Naive thymus-derived CD8-positive, alpha-beta T cell (primary cell): ENCODE results near the gene F11R. TPM values are rescaled to one million over a fixed set of nuclear protein-coding genes. Genes with fewer than 3 reads are reported as not detected.

Experiments
- ATAC-seq, 2 donors: fragments of 150-1000 bp; cut with Tn5 transposase in 1 of 2; sonication (Bioruptor Pico), chemical (Tn5 transposase) in 1 of 2; 1 replicate in 1 of 2; 2 replicates in 1 of 2; pipeline ENCODE4 v1.10.0; 2021; ENCODE audit warnings: mild to moderate bottlenecking in 2 of 2, moderate library complexity in 2 of 2
- POLR2A ChIA-PET: fragments of 350-600 bp; sonication (Branson Sonifier 250); formaldehyde crosslinking; loops from one replicate; lab custom pipeline; 2021; ENCODE audit warnings: antibody characterized with exemption; lab: Charles Lee
- DNase-seq, 10 donors: peaks; one replicate each; pipeline versions ENCODE4 v3.0.0 to v3.0.0-alpha.2; 2020 to 2022
- H3K27ac Mint-ChIP-seq, 10 donors: one replicate each; pipeline ENCODE4 v1.8.0; 2020 to 2022; ENCODE audit warnings: mild to moderate bottlenecking in 10 of 10, mixed read lengths in 10 of 10, moderate library complexity in 4 of 10, inconsistent platforms in 1 of 10
- H3K27me3 Mint-ChIP-seq, 5 donors: one replicate each; pipeline ENCODE4 v1.8.0; 2021 to 2022; ENCODE audit warnings: mixed read lengths in 5 of 5
- H3K36me3 Mint-ChIP-seq, 3 donors: one replicate each; pipeline ENCODE4 v1.8.0; 2020 to 2022; ENCODE audit warnings: mixed read lengths in 3 of 3, mild to moderate bottlenecking in 2 of 3, inconsistent platforms in 1 of 3
- H3K4me1 Mint-ChIP-seq, 4 donors: one replicate each; pipeline ENCODE4 v1.8.0; 2021 to 2022; ENCODE audit warnings: mixed read lengths in 4 of 4
- H3K4me3 Mint-ChIP-seq, 10 donors: one replicate each; pipeline ENCODE4 v1.8.0; 2020 to 2022; ENCODE audit warnings: mild to moderate bottlenecking in 10 of 10, mixed read lengths in 10 of 10, moderate library complexity in 6 of 10, inconsistent platforms in 1 of 10
- H3K9me3 Mint-ChIP-seq, 9 donors: one replicate each; pipeline ENCODE4 v1.8.0; 2020 to 2022; ENCODE audit warnings: mixed read lengths in 9 of 9, mild to moderate bottlenecking in 3 of 9, inconsistent platforms in 1 of 9, moderate library complexity in 1 of 9
- polyA plus RNA-seq, 3 donors: library from polyadenylated mRNA; unstranded; fragments of 300-500 nt; fragmentation: Illumina TruSeq; gene quantifications; one replicate each; pipeline ENCODE4 v1.2.3, GENCODE V29; 2021
- total RNA-seq, 8 experiments: library from RNA in 2 of 8; stranded (reverse) in 2 of 8; gene quantifications; one replicate each; pipeline ENCODE4 v1.2.3 and lab custom pipeline; 2021 to 2026

Gene F11R
- total and polyA plus RNA-seq, 5 experiments from 2014 or later, result 6.7 to 16.4 (median 9.0) TPM

DNA sequence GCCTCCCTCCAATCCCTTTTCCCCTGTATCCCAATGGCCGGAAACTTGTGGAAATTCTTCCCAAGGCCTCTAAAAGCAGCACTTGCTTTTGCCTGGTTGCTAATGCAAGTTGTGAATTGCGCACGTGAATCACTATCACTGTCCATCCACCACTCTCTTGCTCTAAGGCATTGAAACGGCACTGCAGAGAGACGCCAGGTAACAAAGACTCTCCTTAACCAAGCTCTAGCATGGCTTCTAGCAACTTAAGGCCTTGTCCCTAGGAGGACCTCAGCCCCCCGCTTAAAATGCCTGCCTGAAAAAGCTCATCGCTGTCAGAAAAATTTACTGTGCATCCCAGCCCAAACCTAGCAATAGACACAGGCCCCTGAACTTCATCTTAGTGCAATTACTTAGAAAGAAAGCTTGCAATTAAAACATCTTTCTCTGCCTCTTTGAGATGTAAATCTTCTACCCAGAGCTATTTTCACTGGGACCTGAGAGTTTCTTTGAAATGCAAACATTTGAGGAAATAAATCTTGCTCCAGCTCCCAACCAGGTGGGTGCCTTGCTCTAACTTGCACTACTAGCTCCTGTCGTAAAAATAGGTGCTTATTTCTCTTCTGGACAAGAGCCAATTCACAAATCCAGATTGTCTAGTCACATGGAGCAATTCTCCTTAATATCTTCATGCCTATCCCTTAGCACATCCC lies 33.4 kb downstream of the F11R start:
- Mint-ChIP-seq H3K36me3 (no peaks in the 10 kb centered on the region), H3K4me3 (no peak overlapping the region), H3K4me1 (peaks cover 0 to 7% (median 4%) of the 10 kb centered on the region in 4 donors), H3K27me3 (peaks cover 1 to 7% (median 5%) of the 10 kb centered on the region in 5 donors), H3K27ac (peak overlapping the region in 1 of 10 donors; percentile 20), H3K9me3 (no peaks in the 10 kb centered on the region)
- DNase-seq (no peak), ATAC-seq (no peak)
- POLR2A ChIA-PET, result no interaction called here

DNA sequence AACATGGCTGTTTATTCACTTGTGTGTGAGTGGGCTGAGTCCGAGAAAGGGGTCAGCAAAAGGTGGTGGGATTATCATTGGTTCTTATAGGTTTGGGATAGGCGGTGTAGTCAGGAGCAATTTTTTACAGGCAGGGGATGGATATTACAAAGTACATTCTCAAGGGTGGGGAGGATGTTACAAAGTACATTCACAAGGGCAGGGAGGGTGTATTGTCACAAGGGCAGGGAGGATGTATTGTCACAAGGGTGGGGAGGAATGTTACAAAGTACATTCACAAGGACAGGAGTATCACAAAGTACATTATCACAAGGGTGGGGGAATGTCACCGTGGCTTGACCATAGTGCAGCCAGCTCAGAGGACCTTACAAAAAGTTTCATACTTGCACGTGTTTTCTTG lies 35.2 kb downstream of the F11R start:
- no peaks in the 10 kb centered on the region for H3K36me3 Mint-ChIP-seq

DNA sequence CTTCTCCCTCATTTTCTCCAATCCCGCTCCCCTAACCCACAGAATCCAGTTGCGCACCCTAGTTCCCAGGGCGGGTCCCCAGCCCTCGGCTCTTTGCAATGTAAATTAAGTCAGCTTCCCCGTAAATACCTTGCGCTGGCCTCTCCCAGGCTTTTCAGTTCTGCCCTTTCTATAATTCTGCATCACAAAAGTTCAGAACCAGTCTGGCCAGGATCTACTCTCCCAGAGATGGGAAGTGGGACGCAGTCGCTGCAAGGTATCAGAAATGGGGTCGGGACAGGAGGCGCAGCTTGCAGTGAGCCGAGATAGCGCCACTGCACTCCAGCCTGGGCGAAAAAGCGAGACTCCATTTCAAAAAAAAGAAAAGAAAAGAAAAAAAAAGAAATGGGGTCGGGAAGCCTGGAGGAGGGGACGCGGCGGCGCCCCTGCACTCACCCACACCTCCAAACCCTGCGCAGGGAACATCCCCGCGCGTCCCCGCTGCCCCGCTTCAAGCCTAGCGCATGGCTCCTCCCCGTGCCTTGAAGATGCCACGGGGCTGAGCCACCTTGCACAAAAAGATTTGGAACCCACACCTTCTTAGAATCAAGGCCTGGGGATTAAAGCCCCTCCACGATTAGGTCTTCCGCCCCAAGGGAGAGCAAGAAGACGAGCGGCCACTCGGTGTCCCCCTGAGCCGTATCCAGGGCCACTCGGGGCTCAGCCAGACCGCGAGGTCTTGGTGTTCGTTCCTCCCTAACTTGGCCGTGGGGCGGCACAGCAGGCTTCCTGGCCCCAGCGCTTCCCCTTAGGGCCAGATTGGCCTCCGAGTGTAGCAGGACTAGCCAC lies 39.2 kb downstream of the F11R start:
- Mint-ChIP-seq H3K9me3 (no peaks in the 10 kb centered on the region), H3K27ac (peak overlapping the region in 1 of 10 donors; percentile 93), H3K36me3 (no peaks in the 10 kb centered on the region), H3K4me1 (peaks cover 5 to 12% (median 12%) of the 10 kb centered on the region in 4 donors), H3K27me3 (peaks cover 18 to 35% (median 26%) of the 10 kb centered on the region in 5 donors), H3K4me3 (peak overlapping the region; percentile 50 to 78 (median 66))
- POLR2A ChIA-PET, result interaction anchor here (0.8 kb wide), 1 partner anchor 64 kb away, joined by 3 read pairs; no protein-coding TSS in a partner anchor
- DNase-seq (peak in 4 of 10 donors; percentile 2 to 21 (median 11)), ATAC-seq (peak; percentile 87 to 93)

More for the DNA sequence above, 35.2 kb downstream of the F11R start:
- Mint-ChIP-seq H3K4me3 (no peak overlapping the region), H3K4me1 (peaks cover 7 to 19% (median 15%) of the 10 kb centered on the region in 4 donors), H3K9me3 (no peaks in the 10 kb centered on the region), H3K27ac (peak overlapping the region in 3 of 10 donors; percentile 1 to 60 (median 42)), H3K27me3 (peaks cover 13 to 24% (median 20%) of the 10 kb centered on the region in 5 donors)
- ATAC-seq (no peak), DNase-seq (no peak)
- POLR2A ChIA-PET, result interaction anchor here (0.7 kb wide), 1 partner anchor 14 kb away, joined by 6 read pairs; no protein-coding TSS in a partner anchor

DNA sequence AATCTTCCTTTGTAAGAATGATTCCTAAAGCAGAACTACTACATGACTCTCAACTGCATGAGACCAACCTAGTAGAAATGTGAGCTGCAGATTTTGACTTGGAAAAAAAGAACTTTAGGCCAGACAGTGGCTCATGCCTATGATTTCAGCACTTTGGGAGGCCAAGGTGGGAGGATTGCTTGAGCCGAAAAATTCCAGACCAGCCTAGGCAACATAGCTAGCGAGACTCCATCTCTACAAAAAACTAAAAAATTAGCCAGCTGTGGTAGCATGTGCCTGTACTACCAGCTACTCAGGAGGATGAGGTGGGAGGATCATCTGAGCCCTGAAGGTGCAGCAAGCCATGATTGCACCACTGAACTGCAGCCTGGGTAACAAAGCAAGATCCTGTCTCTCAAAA lies 41.7 kb downstream of the F11R start:
- ATAC-seq, result no peak
- no peak overlapping the region for H3K4me3 Mint-ChIP-seq
- H3K9me3 Mint-ChIP-seq, result no peaks in the 10 kb centered on the region
- POLR2A ChIA-PET, result no interaction called here
- peaks cover 18 to 41% (median 33%) of the 10 kb centered on the region in 5 donors for H3K27me3 Mint-ChIP-seq
- no peaks in the 10 kb centered on the region for H3K36me3 Mint-ChIP-seq
- no peak overlapping the region for H3K27ac Mint-ChIP-seq
- H3K4me1 Mint-ChIP-seq, result peaks cover 5 to 12% (median 12%) of the 10 kb centered on the region in 4 donors
- DNase-seq, result no peak

DNA sequence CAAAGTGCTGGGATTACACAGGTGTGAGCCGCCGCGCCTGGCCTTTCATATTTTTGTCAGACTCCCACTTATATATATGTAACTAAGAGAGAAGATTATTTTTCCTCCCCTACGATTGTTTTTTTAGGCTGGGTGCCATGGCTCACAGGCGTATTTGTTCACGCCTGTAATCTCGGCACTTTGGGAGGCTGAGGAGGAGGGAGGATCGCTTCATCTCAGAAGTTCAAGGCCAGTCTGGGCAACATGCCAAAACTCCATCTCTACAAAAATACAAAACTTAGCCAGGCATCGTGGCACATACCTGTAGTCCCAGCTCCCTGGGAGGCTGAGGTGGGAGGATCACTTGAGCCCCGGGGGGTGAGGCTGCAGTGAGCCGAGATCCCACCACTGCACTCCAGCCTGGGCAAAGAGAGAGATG lies 42.4 kb downstream of the F11R start:
- no peak overlapping the region for H3K4me3 Mint-ChIP-seq
- peaks cover 5 to 12% (median 12%) of the 10 kb centered on the region in 4 donors for H3K4me1 Mint-ChIP-seq
- no peak overlapping the region for H3K27ac Mint-ChIP-seq
- H3K27me3 Mint-ChIP-seq, result peaks cover 18 to 42% (median 32%) of the 10 kb centered on the region in 5 donors
- no peaks in the 10 kb centered on the region for H3K36me3 Mint-ChIP-seq
- H3K9me3 Mint-ChIP-seq, result no peaks in the 10 kb centered on the region
- DNase-seq (no peak), ATAC-seq (no peak)
- POLR2A ChIA-PET, result no interaction called here

DNA sequence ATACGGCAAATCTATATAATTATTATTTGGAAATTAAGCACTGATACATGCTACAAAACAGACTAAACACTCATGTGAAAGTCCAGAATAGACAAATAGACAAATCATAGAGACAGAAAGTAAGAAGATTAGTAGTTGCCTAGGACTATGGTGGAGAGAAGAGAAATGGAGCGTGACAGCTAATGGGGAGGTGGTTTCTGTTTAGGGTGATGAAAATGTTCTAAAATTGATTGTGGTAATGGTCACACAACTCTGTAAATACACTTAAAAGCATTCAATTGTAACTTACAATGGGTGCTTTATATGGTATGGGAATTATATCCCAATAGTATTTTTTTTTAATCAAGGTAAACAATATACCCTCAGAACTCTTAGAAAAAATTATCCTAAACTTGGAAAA lies 45.9 kb downstream of the F11R start:
- DNase-seq (no peak), ATAC-seq (no peak)
- Mint-ChIP-seq H3K36me3 (no peaks in the 10 kb centered on the region), H3K4me1 (no peaks in the 10 kb centered on the region), H3K4me3 (no peak overlapping the region), H3K27ac (no peak overlapping the region), H3K9me3 (no peaks in the 10 kb centered on the region), H3K27me3 (peaks cover 0 to 18% (median 10%) of the 10 kb centered on the region in 5 donors)
- POLR2A ChIA-PET, result interaction anchor here (0.6 kb wide), 1 partner anchor 32 kb away, joined by 4 read pairs; no protein-coding TSS in a partner anchor

DNA sequence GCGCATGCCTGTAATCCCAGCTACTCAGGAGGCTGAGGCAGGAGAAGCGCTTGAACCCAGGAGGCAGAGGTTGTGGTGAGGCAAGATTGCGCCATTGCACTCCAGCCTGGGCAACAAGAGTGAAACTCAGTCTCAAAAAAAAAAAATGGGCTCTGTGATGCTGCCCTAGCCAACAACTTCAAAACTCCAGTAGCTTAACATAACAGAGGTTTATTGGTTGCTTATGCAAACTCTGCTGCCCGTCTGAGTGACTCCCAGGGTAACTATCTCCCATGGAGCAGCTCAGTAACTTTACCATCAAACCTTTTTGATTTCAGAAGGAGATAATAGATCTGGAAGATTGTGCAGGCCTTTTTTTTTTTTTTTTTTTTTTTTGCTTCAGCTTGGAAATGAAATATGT lies 47.5 kb downstream of the F11R start:
- POLR2A ChIA-PET, result interaction anchor here (0.5 kb wide), 1 partner anchor 153 kb away, joined by 3 read pairs; no protein-coding TSS in a partner anchor
- Mint-ChIP-seq H3K27me3 (peaks cover 0 to 11% (median 7%) of the 10 kb centered on the region in 5 donors), H3K4me3 (no peak overlapping the region), H3K9me3 (no peaks in the 10 kb centered on the region), H3K4me1 (no peaks in the 10 kb centered on the region), H3K27ac (no peak overlapping the region), H3K36me3 (no peaks in the 10 kb centered on the region)
- no peak for ATAC-seq
- DNase-seq, result no peak

DNA sequence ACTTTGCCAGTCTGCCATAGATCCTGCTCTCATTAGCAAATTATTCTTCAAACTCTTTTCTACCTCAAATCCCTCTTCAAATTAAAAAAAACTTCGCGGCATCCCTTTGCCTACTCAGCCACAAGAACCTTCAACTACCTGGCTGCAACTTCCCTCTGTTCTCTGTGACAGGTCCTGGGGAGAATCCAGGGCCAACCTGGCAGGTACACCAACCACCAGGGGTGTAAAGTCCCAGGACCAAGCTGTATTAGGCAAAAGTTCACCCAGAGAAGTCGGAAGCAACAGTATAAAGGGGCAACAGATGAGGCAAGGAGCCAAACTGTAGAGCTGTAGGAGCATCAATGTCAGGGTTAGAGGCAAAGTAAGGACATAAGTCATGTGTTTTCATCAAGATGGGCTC lies 48.0 kb downstream of the F11R start:
- POLR2A ChIA-PET, result interaction anchor here (0.5 kb wide), 1 partner anchor 152 kb away, joined by 3 read pairs; no protein-coding TSS in a partner anchor
- Mint-ChIP-seq H3K4me3 (no peak overlapping the region), H3K9me3 (no peaks in the 10 kb centered on the region), H3K27me3 (peaks cover 0 to 10% (median 7%) of the 10 kb centered on the region in 5 donors), H3K27ac (peak overlapping the region in 1 of 10 donors; percentile 48), H3K36me3 (no peaks in the 10 kb centered on the region), H3K4me1 (no peaks in the 10 kb centered on the region)
- DNase-seq, result no peak
- ATAC-seq, result no peak

DNA sequence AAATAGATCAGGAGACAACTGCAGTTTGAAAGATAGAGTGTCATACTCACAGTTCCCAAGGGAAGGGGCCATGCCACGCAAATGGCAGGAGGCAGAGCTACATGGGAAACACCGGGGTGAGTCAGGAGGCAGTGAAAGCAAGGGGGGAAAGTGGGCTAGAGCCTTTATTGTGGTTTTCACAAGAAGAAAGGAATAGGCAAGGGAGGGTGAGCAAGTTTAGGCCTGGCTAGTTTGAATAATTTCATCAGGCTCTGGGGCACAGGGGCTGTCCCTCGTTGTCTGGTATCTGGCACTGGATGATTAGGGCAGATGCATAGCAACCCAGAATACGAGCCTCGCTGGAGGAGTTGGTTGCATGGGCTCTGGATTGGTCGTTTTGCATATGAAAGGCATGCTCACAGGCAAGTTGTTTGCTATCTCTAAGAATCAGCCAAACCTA lies 49.3 kb downstream of the F11R start:
- peaks cover 0 to 2% (median 0%) of the 10 kb centered on the region in 9 donors for H3K9me3 Mint-ChIP-seq
- H3K4me1 Mint-ChIP-seq, result no peaks in the 10 kb centered on the region
- H3K27ac Mint-ChIP-seq, result peak overlapping the region in 2 of 10 donors; percentile 42 to 51
- no peaks in the 10 kb centered on the region for H3K36me3 Mint-ChIP-seq
- ATAC-seq (no peak), DNase-seq (no peak)
- no peak overlapping the region for H3K4me3 Mint-ChIP-seq
- POLR2A ChIA-PET, result no interaction called here
- peaks cover 0 to 10% (median 7%) of the 10 kb centered on the region in 5 donors for H3K27me3 Mint-ChIP-seq

DNA sequence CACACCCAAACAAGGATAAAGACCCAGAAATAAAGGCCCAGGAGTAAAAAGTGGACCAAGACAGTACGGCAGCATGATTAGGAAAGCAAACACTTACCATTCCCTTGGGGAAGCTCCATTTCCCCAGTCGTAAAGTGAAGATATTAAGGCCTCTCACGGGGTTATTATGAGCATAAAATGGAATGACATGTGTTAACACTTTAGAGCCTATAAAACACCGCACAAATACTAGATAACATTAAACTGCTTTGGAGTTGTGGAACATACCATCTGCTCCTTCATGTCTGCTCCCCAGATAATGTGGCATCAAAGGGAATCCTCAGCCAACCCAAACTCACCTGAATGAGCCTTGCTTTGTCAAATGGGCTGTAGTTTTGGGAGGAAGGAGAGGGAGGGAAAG lies 57.4 kb downstream of the F11R start:
- no peaks in the 10 kb centered on the region for H3K4me1 Mint-ChIP-seq
- ATAC-seq (no peak), DNase-seq (no peak)
- H3K27me3 Mint-ChIP-seq, result peaks cover 0 to 2% (median 0%) of the 10 kb centered on the region in 5 donors
- H3K27ac Mint-ChIP-seq, result no peak overlapping the region
- no peak overlapping the region for H3K4me3 Mint-ChIP-seq
- POLR2A ChIA-PET, result no interaction called here
- H3K36me3 Mint-ChIP-seq, result no peaks in the 10 kb centered on the region
- peaks cover 0 to 2% (median 0%) of the 10 kb centered on the region in 9 donors for H3K9me3 Mint-ChIP-seq

DNA sequence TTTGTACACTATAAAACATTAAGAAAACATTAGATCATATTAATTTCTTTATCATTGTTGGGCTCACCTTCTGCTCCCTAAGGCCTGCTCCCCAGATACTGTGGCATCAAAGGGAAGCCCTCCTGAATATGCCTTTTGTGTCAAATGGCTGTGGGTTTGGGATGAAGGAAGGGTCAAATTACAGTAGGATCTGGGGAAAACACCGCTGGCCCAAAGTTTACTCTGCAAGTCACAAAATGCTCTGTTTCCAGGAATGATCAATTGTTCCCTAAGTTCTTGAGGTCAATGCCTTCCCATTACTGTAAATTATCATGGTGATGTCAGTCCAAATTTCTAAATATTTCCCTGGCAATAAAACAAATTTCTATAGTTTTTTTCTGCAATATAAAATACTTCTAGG lies 59.5 kb downstream of the F11R start:
- POLR2A ChIA-PET, result no interaction called here
- no peak for ATAC-seq
- Mint-ChIP-seq H3K9me3 (no peaks in the 10 kb centered on the region), H3K36me3 (no peaks in the 10 kb centered on the region), H3K4me1 (no peaks in the 10 kb centered on the region), H3K27ac (no peak overlapping the region), H3K4me3 (no peak overlapping the region), H3K27me3 (no peaks in the 10 kb centered on the region)
- DNase-seq, result no peak

DNA sequence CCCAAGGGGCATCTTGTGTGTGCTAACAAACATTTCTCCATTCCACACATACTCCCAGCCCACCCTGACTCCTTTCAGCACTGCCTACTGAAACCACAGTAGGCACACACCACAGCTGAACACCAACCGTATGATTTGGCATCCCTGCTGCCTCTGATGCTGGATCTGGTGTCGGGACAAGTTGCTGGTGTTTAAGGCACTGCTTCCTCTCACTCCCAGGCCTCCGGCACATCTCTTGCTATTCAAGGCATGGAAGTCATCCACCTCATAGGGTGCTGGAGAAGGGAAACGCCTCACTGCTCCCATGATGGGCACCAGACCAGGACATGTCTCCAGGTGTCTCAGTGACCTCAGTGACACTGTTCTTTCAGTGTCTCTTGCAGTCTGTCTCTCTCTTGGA lies 64.0 kb downstream of the F11R start:
- Mint-ChIP-seq H3K4me3 (no peak overlapping the region), H3K4me1 (peaks cover 4 to 7% (median 5%) of the 10 kb centered on the region in 4 donors), H3K27me3 (no peaks in the 10 kb centered on the region), H3K27ac (no peak overlapping the region), H3K9me3 (no peaks in the 10 kb centered on the region), H3K36me3 (no peaks in the 10 kb centered on the region)
- no peak for ATAC-seq
- no peak for DNase-seq
- POLR2A ChIA-PET, result no interaction called here
